ENCODE measurements around the gene CCBE1.

CCBE1 gene

GRCh38 chr18:59388817-59389216, 308.4 kb downstream of the CCBE1 start:
- H3K27me3 ChIP-seq (ENCODE audit: control insufficient read depth, insufficient read depth, low read length) = peaks cover 85% of the 10 kb centered on the region

DNA sequence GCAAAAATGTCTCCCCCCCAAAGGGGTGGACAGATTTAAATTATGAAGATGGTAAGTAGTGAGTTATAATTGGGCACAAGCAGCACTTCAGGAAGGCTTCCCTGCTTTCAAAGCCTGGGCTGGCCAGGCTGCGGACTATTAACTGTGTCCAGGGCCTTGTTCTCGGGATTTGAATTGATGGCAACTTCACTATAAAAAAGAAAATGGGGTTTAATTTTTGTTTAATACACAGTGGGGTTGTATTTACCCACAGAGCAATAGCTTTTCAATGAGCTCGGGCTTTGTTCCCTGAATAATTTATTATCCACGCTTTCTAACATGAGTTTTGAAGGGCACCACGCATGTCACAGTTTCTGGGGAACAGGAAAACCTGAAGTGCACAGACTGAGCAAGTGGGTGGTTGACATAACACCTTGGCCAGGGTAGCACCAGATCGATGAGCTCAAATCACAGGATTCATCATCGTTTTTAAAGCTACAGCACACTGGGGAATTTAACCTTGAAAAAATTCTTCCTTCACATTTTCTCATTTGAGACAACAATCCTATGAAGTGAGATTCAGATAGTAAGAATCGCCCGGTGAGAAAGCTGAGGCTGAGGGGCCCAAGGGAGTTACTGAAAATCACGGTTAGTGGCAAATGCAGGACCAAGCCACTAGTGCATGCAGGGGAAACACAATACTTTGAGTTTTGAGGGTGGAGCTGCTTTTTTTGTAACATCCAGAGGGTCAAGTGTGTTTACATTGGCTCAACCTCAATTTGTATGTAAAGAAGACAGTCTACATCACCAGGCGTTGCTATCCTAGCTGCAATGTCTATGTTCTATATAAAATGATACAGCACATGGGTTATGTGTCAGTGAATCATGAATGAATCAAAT, 309.3 kb downstream of the CCBE1 start:
- Histone ChIP-seq H3K9ac (ENCODE audit: low read length) (no peak overlapping the region), H3K4me1 (ENCODE audit: control insufficient read depth, low read depth, low read length) (peaks cover 19% of the 10 kb centered on the region), H3K36me3 (ENCODE audit: control insufficient read depth, low read depth, low read length) (no peaks in the 10 kb centered on the region), H3K9me3 (ENCODE audit: control insufficient read depth, low read depth, low read length) (no peaks in the 10 kb centered on the region), H3K27ac (ENCODE audit: low read length) (no peak overlapping the region), H3K4me3 (ENCODE audit: low read length) (no peak overlapping the region), H3K27me3 (ENCODE audit: control insufficient read depth, insufficient read depth, low read length) (peaks cover 86% of the 10 kb centered on the region)

More at GRCh38 chr18:59388817-59389216, 308.4 kb downstream of the CCBE1 start:
- H3K36me3 ChIP-seq (ENCODE audit: control insufficient read depth, low read depth, low read length) = no peaks in the 10 kb centered on the region
- no peak overlapping the region for H3K4me3 ChIP-seq (ENCODE audit: low read length)
- peaks cover 19% of the 10 kb centered on the region for H3K4me1 ChIP-seq (ENCODE audit: control insufficient read depth, low read depth, low read length)
- H3K9ac ChIP-seq (ENCODE audit: low read length) = no peak overlapping the region
- H3K27ac ChIP-seq (ENCODE audit: low read length) = no peak overlapping the region
- no peaks in the 10 kb centered on the region for H3K9me3 ChIP-seq (ENCODE audit: control insufficient read depth, low read depth, low read length)

DNA sequence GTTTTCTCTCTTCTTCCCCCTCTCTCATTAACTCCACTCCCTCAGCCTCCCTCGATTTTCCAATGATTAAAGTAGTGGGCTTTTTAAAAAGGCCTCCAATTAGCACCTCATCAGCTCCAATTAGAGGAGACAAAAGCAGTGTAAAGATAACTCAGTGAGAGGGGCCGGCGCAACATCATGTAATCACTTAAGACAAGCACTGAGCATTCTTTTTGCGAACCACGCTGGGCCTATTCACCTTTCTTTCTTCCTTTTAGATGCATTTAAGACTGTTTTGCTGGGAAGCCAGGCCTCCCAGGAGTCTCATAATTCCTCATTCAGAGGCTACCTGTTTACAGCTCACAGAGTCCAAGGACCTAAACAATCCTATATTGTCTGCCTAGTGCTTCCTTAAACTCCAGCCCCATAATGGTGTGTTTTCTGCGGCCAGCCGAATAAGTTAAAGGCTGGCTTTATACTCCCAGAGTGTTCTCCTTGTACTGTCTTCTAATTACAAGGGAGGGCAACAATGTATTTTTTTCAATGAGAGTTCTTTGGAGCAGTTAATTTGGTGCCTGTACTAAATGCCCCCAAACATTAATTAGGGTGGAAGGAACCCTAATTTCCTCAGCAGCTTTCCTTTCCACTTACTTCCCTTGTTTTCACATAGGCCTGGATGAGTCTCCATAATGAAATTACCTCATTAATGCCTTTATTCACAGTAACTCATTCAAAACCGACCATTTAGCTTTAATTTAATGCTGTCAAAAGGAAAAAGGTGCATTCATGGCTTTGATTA, 310.1 kb downstream of the CCBE1 start:
- Histone ChIP-seq H3K27ac (ENCODE audit: low read length) (no peak overlapping the region), H3K27me3 (ENCODE audit: control insufficient read depth, insufficient read depth, low read length) (peaks cover 91% of the 10 kb centered on the region), H3K4me1 (ENCODE audit: control insufficient read depth, low read depth, low read length) (peaks cover 19% of the 10 kb centered on the region), H3K36me3 (ENCODE audit: control insufficient read depth, low read depth, low read length) (no peaks in the 10 kb centered on the region), H3K9ac (ENCODE audit: low read length) (no peak overlapping the region), H3K9me3 (ENCODE audit: control insufficient read depth, low read depth, low read length) (no peaks in the 10 kb centered on the region), H3K4me3 (ENCODE audit: low read length) (no peak overlapping the region)

DNA sequence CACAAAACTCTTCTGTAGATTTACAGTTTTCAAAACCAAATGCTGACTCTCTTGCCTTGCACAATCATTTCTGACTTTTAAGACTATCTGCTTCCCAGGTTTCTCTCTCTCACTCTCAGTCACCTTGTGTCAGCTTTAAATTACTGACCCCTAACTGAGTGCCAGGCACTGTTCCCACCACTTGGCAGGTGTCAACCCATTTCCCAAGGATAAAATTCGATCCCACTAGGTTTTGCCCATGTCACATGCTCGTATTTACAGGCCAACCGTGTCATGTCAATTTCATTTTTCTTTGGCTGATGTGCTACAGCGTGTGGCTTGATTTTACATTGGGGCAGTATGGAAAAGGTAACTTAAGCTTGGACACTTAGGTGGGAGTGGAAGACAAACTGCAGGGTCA, 312.0 kb downstream of the CCBE1 start:
- no peak overlapping the region for H3K4me3 ChIP-seq (ENCODE audit: low read length)
- no peak overlapping the region for H3K27ac ChIP-seq (ENCODE audit: low read length)
- peaks cover 90% of the 10 kb centered on the region for H3K27me3 ChIP-seq (ENCODE audit: control insufficient read depth, insufficient read depth, low read length)
- H3K4me1 ChIP-seq (ENCODE audit: control insufficient read depth, low read depth, low read length) = peaks cover 19% of the 10 kb centered on the region
- H3K36me3 ChIP-seq (ENCODE audit: control insufficient read depth, low read depth, low read length) = no peaks in the 10 kb centered on the region
- no peak overlapping the region for H3K9ac ChIP-seq (ENCODE audit: low read length)
- no peaks in the 10 kb centered on the region for H3K9me3 ChIP-seq (ENCODE audit: control insufficient read depth, low read depth, low read length)

DNA sequence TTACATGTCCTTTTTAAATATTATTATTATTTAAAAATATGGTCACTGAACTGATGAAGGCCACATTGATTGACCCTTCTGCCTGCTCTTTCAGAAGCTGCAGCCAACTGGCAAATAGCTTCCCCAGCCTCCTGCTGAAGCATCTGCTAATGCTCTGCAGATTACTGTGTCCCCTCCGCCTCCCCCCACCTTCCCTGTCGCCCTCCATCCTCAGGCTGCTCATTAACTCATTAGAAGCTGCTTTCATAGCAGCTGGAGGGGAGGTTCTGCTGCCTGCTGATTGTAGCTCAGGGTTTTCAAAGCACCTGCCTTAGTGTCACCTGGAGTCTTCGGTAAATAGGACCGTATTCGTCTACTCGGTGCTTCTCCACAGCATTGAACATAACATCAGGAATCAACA, 313.4 kb downstream of the CCBE1 start:
- Histone ChIP-seq H3K27ac (ENCODE audit: low read length) (no peak overlapping the region), H3K27me3 (ENCODE audit: control insufficient read depth, insufficient read depth, low read length) (peaks cover 91% of the 10 kb centered on the region), H3K4me1 (ENCODE audit: control insufficient read depth, low read depth, low read length) (peaks cover 19% of the 10 kb centered on the region), H3K9ac (ENCODE audit: low read length) (no peak overlapping the region), H3K9me3 (ENCODE audit: control insufficient read depth, low read depth, low read length) (no peaks in the 10 kb centered on the region), H3K4me3 (ENCODE audit: low read length) (no peak overlapping the region), H3K36me3 (ENCODE audit: control insufficient read depth, low read depth, low read length) (no peaks in the 10 kb centered on the region)

GRCh38 chr18:59382383-59382782, 314.8 kb downstream of the CCBE1 start:
- H3K4me1 ChIP-seq (ENCODE audit: control insufficient read depth, low read depth, low read length) = peaks cover 10% of the 10 kb centered on the region
- H3K27ac ChIP-seq (ENCODE audit: low read length) = no peak overlapping the region
- no peak overlapping the region for H3K4me3 ChIP-seq (ENCODE audit: low read length)
- H3K9me3 ChIP-seq (ENCODE audit: control insufficient read depth, low read depth, low read length) = no peaks in the 10 kb centered on the region
- peaks cover 90% of the 10 kb centered on the region for H3K27me3 ChIP-seq (ENCODE audit: control insufficient read depth, insufficient read depth, low read length)
- no peak overlapping the region for H3K9ac ChIP-seq (ENCODE audit: low read length)
- no peaks in the 10 kb centered on the region for H3K36me3 ChIP-seq (ENCODE audit: control insufficient read depth, low read depth, low read length)

- Histone ChIP-seq H3K36me3 (ENCODE audit: control insufficient read depth, low read depth, low read length) (no peaks in the 10 kb centered on the region), H3K4me3 (ENCODE audit: low read length) (no peak overlapping the region), H3K27ac (ENCODE audit: low read length) (no peak overlapping the region), H3K4me1 (ENCODE audit: control insufficient read depth, low read depth, low read length) (peaks cover 7% of the 10 kb centered on the region), H3K9ac (ENCODE audit: low read length) (no peak overlapping the region), H3K9me3 (ENCODE audit: control insufficient read depth, low read depth, low read length) (no peaks in the 10 kb centered on the region), H3K27me3 (ENCODE audit: control insufficient read depth, insufficient read depth, low read length) (peaks cover 89% of the 10 kb centered on the region)
Observed at GRCh38 chr18:59381949-59382348, 315.3 kb downstream of the CCBE1 start.

All from iPS-18a (cell line).